Fibroblast of the aortic adventitia (primary cell): ENCODE measurements around the gene HOXA4. TPM values are rescaled to one million over a fixed set of nuclear protein-coding genes. Genes with fewer than 3 reads are reported as not detected.

Experiments used
- DNase-seq: peaks from one replicate; pipeline ENCODE4 v3.0.0-alpha.2; 2010; ENCODE audit warnings: low read depth
- H3K4me3 ChIP-seq: 2 replicates; pipeline ENCODE4 v1.5.1; 2011; ENCODE audit warnings: low read depth, mild to moderate bottlenecking, control low read depth, low read length, moderate library complexity
- total RNA-seq: library from RNA; depleted of rRNA; stranded (reverse); fragments of >200 nt; gene quantifications from 2 replicates; pipeline ENCODE4 v1.2.3, GENCODE V29; 2012; ENCODE audit warnings: low replicate concordance
- TF ChIP-seq, protein P1 (sequence below): IDR thresholded peaks from 2 replicates; pipeline ENCODE4 v1.5.1; 2011; ENCODE audit warnings: mild to moderate bottlenecking, low read length, control low read depth, inconsistent platforms; ENCODE audit not compliant: insufficient read depth

HOXA4 gene
- total RNA-seq, 1 donor: 0.99 TPM

GRCh38 chr7:27143950-27144780 lies 13.6 kb upstream of the HOXA4 start:
- H3K4me3 ChIP-seq: no peak overlapping the region
- no peak for DNase-seq
- TF ChIP-seq, protein P1, sequence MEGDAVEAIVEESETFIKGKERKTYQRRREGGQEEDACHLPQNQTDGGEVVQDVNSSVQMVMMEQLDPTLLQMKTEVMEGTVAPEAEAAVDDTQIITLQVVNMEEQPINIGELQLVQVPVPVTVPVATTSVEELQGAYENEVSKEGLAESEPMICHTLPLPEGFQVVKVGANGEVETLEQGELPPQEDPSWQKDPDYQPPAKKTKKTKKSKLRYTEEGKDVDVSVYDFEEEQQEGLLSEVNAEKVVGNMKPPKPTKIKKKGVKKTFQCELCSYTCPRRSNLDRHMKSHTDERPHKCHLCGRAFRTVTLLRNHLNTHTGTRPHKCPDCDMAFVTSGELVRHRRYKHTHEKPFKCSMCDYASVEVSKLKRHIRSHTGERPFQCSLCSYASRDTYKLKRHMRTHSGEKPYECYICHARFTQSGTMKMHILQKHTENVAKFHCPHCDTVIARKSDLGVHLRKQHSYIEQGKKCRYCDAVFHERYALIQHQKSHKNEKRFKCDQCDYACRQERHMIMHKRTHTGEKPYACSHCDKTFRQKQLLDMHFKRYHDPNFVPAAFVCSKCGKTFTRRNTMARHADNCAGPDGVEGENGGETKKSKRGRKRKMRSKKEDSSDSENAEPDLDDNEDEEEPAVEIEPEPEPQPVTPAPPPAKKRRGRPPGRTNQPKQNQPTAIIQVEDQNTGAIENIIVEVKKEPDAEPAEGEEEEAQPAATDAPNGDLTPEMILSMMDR: no peak

DNA sequence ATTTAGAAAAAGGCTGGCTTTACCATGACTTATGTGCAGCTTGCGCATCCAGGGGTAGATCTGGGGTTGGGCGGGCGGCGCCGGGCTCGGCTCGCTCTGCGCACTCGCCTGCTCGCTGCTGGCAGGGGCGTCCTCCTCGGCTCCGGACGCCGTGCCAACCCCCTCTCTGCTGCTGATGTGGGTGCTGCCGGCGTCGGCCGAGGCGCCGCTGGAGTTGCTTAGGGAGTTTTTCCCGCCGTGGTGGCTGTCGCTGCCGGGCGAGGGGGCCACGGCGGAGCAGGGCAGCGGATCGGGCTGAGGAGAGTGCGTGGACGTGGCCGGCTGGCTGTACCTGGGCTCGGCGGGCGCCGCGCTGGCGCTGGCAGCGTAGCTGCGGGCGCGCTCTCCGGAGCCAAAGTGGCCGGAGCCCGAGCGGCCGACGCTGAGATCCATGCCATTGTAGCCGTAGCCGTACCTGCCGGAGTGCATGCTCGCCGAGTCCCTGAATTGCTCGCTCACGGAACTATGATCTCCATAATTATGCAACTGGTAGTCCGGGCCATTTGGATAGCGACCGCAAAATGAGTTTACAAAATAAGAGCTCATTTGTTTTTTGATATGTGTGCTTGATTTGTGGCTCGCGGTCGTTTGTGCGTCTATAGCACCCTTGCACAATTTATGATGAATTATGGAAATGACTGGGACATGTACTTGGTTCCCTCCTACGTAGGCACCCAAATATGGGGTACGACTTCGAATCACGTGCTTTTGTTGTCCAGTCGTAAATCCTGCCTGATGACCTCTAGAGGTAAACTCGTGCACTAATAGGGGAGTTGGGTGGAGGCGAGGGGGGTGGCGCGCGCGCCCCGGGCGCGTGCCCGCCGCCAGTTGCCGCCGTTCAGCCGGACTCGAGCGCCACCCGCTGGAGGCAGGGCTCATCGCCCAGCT lies 12.7 kb upstream of the HOXA4 start, which contains the start of gene HOXA5:
Gene HOXA5, minus strand, starts transcription at position 659 of the 927 bp plus-strand sequence. Its CDS starts 74 bp downstream, at position 585.
- peak within 1 kb of the TSS; percentile 62 for H3K4me3 ChIP-seq
- TF ChIP-seq, protein P1: peak; percentile 48
- DNase-seq: peak; percentile 84

DNA sequence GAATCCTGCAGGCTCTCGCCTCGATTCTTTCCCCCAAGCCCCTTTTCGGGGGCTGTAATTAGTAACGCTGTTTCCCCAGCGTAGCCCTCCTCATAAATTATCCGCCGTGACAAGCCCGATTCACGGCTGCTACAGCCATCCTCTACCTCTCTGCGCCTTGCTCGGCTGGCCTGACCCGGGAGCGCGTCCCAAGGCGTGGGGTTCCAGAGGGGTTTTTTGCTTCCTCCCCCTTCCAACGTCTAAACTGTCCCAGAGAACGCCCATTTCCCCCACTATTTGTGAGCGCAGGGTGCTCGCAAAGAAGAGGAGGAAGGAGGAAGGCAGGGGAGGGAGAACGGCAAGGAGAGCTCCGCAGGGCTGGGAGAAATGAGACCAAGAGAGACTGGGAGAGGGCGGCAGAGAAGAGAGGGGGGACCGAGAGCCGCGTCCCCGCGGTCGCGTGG lies 12.0 kb upstream of the HOXA4 start:
- no peak for DNase-seq
- TF ChIP-seq, protein P1: no peak
- peak overlapping the region; percentile 62 for H3K4me3 ChIP-seq

DNA sequence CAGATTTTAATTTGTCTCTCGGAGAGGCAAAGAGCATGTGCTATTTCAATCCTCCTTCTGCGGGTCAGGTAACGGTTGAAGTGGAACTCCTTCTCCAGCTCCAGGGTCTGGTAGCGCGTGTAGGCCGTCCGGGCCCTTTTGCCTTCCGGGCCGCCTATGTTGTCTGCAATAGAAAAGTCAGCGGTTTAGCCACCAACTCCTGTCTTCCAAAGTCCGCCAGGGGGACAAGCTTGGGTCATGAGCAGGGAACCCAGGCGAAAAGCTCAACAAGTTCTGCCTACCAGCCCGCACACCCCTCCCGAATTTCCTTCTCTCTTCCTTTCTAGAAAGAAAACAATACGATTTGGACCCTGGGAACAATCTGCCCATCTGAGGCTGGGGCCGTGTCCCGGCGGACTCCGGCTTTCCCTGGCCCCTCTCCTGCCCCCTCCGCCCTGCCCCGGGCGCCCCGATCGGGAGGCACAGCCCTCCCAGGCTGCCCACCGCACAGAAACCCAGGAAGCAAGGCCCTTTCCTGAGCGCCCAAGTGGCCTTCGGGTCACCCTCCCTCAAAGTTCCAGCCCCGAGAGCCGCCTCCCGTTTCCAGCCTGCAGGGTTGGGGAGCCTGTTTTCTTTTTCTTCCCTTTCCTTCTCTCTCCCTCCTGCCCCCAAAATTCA lies 11.5 kb upstream of the HOXA4 start:
- H3K4me3 ChIP-seq: peak overlapping the region; percentile 62
- DNase-seq: no peak
- TF ChIP-seq, protein P1: no peak

DNA sequence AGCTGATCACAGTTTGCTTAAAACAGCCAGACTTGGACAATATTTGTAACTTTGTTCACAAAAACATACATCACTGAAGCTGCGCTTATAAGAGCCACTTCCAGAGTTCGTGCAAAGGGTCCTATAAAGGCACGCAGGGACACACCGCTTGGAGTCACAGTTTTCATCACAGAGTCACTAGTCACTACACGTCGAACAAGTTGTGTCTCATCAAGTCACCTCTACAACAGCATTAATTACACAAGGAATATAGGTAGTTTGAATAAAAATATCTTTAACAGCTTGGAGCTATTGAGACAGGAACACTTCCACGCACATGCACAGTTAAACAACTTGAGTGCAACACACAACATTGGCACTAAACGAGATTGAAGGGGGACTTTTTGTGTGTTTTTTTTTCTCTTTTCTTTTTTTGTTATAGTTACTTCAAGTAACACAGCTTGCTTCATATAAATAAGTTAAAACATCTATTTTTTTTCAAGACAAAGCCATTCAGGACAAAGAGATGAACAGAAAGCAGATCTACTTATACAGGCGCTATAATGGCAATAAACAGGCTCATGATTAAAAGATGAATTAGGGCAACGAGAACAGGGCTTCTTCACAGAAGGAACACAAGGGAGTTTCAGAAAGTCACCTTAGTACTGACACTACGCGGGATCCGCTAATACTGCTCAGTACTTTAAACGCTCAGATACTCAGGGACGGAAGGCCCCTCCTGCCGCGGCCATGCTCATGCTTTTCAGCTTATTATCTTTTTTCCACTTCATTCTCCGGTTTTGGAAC lies 10.8 kb upstream of the HOXA4 start:
- no peak for DNase-seq
- H3K4me3 ChIP-seq: no peak overlapping the region
- TF ChIP-seq, protein P1: no peak
